Endothelial cell of umbilical vein (primary cell): Measurements from ENCODE around the gene LHX4. TPM values are rescaled to one million over a fixed set of nuclear protein-coding genes. Genes with fewer than 3 reads are reported as not detected.

ENCODE experiments used
- BruUV-seq: library from RNA; stranded (reverse); fragments of 400-500 nt; replicated peaks from 2 replicates; lab custom pipeline; 2021; lab: Mats Ljungman, UMichigan
- CTCF ChIA-PET: fragments of 300-600, 350-600 bp; sonication (Branson Sonifier 250); formaldehyde crosslinking; loops from one replicate; lab custom pipeline; 2021; ENCODE audit warnings: antibody characterized with exemption, inconsistent platforms; lab: Charles Lee
- POLR2A ChIA-PET: fragments of 300-600, 350-600 bp; sonication (Branson Sonifier 250); formaldehyde crosslinking; loops from one replicate; lab custom pipeline; 2021; ENCODE audit warnings: antibody characterized with exemption, inconsistent platforms; lab: Charles Lee
- DNase-seq: peaks from one replicate; pipeline ENCODE4 v3.0.0-alpha.2; 2011; ENCODE audit warnings: low read depth, low spot score
- FAIRE-seq: peaks from 2 replicates; lab custom pipeline; 2011; peaks lifted over from hg19 to GRCh38; lab: Jason Lieb, UNC
- H2AFZ ChIP-seq: 2 replicates; pipeline ENCODE4 v1.6.0; 2012; ENCODE audit warnings: low read depth, low read length, control low read depth, inconsistent platforms
- H3K27ac ChIP-seq: 2 replicates; pipeline ENCODE4 v1.5.1; 2011; ENCODE audit warnings: low read depth, mild to moderate bottlenecking, control low read depth, low read length, moderate library complexity; ENCODE audit not compliant: insufficient read depth
- H3K27me3 ChIP-seq, 2 experiments: 2 replicates each; pipeline versions ENCODE4 v1.6.0 to v1.6.1; 2011; ENCODE audit warnings: low read length in 2 of 2, mixed read lengths in 1 of 2; ENCODE audit not compliant: control insufficient read depth in 2 of 2, insufficient read depth in 2 of 2
- H3K36me3 ChIP-seq, 2 experiments: 2 replicates in 1 of 2; 3 replicates in 1 of 2; pipeline ENCODE4 v1.5.1; 2011; ENCODE audit warnings: low read length in 2 of 2, mild to moderate bottlenecking in 1 of 2, moderate library complexity in 1 of 2; ENCODE audit not compliant: control insufficient read depth in 2 of 2, insufficient read depth in 2 of 2; ENCODE audit errors: extremely low read depth in 1 of 2
- H3K4me1 ChIP-seq: 3 replicates; pipeline ENCODE4 v1.5.1; 2011; ENCODE audit warnings: mild to moderate bottlenecking, low read length; ENCODE audit not compliant: control insufficient read depth, insufficient read depth; ENCODE audit errors: extremely low read depth
- H3K4me2 ChIP-seq: 2 replicates; pipeline ENCODE4 v1.6.1; 2011; ENCODE audit warnings: low read length, control low read depth, mixed read lengths; ENCODE audit not compliant: insufficient read depth
- H3K4me3 ChIP-seq, 3 experiments: fragments of 200-600 bp in 1 of 3; sonication (generic), shearing (Covaris generic) in 1 of 3; replicated peaks in 1 of 3; 2 replicates each; pipeline ENCODE4 v1.5.1; 2011 to 2016; ENCODE audit warnings: control low read depth in 3 of 3, low read length in 3 of 3, mild to moderate bottlenecking in 2 of 3, inconsistent platforms in 1 of 3, low read depth in 1 of 3, moderate library complexity in 1 of 3; ENCODE audit not compliant: insufficient read depth in 1 of 3
- H3K79me2 ChIP-seq: 2 replicates; pipeline ENCODE4 v1.6.0; 2012; ENCODE audit warnings: low read length, inconsistent platforms; ENCODE audit not compliant: control insufficient read depth, insufficient read depth
- H3K9ac ChIP-seq: replicated peaks from 2 replicates; pipeline ENCODE3; 2011; ENCODE audit warnings: low read length, control low read depth; ENCODE audit not compliant: insufficient read depth; ENCODE audit errors: extremely low read depth
- H3K9me1 ChIP-seq: replicated peaks from 3 replicates; pipeline ENCODE4 v1.6.0; 2011; ENCODE audit warnings: mild to moderate bottlenecking, low read length; ENCODE audit not compliant: control insufficient read depth, insufficient read depth; ENCODE audit errors: extremely low read depth
- H3K9me3 ChIP-seq: replicated peaks from 2 replicates; pipeline ENCODE4 v1.5.1; 2012; ENCODE audit warnings: low read length, inconsistent platforms; ENCODE audit not compliant: control insufficient read depth, insufficient read depth
- H4K20me1 ChIP-seq: replicated peaks from 2 replicates; pipeline ENCODE3; 2011; ENCODE audit warnings: mild to moderate bottlenecking, low read length; ENCODE audit not compliant: control insufficient read depth, insufficient read depth; ENCODE audit errors: extremely low read depth
- CTCF ChIP-seq, 2 donors: IDR thresholded peaks; 1 replicate in 1 of 2; 2 replicates in 1 of 2; pipeline ENCODE4 v1.5.1; 2011; ENCODE audit warnings: low read length in 2 of 2, mild to moderate bottlenecking in 2 of 2, moderate library complexity in 2 of 2, control low read depth in 1 of 2, inconsistent platforms in 1 of 2, low read depth in 1 of 2; ENCODE audit not compliant: insufficient read depth in 1 of 2; ENCODE audit errors: extremely low read depth in 1 of 2
- EZH2 ChIP-seq: IDR thresholded peaks from 2 replicates; pipeline ENCODE4 v1.6.1; 2012; ENCODE audit warnings: borderline replicate concordance, low read depth, mild to moderate bottlenecking, moderate library complexity, low read length, inconsistent platforms; ENCODE audit not compliant: severe bottlenecking
- FOS ChIP-seq: IDR thresholded peaks from 2 replicates; pipeline ENCODE4 v1.6.1; 2011; ENCODE audit warnings: mild to moderate bottlenecking, low read length, moderate library complexity, borderline replicate concordance; ENCODE audit not compliant: insufficient read depth
- GATA2 ChIP-seq: IDR thresholded peaks from 2 replicates; pipeline ENCODE4 v1.7.0; 2011; ENCODE audit warnings: low read depth, mild to moderate bottlenecking, moderate library complexity, mixed read lengths, low read length; ENCODE audit not compliant: insufficient read length, insufficient read depth
- JUN ChIP-seq: IDR thresholded peaks from 2 replicates; pipeline ENCODE4 v1.6.1; 2011; ENCODE audit warnings: borderline replicate concordance, low read depth; ENCODE audit not compliant: insufficient read length, insufficient read depth
- MAX ChIP-seq: IDR thresholded peaks from 2 replicates; pipeline ENCODE4 v1.6.1; 2011; ENCODE audit not compliant: insufficient read depth, insufficient read length
- MYC ChIP-seq: IDR thresholded peaks from one replicate; pipeline ENCODE4 v1.6.1; 2011; ENCODE audit warnings: mild to moderate bottlenecking, low read depth, low read length
- POLR2A ChIP-seq: IDR thresholded peaks from 2 replicates; pipeline ENCODE4 v1.6.1; 2012; ENCODE audit warnings: low read depth, mild to moderate bottlenecking, control low read depth, low read length
- POLR2AphosphoS5 ChIP-seq: IDR thresholded peaks from 2 replicates; pipeline ENCODE4 v1.6.1; 2012; ENCODE audit warnings: low read depth, mild to moderate bottlenecking, control low read depth, low read length, moderate library complexity; ENCODE audit not compliant: insufficient read depth
- dilution Hi-C: fragments of 300-500 bp; cut with MboI; formaldehyde crosslinking; loops from one replicate; pipeline ENCODE4 v1.15.0; 2019; ENCODE audit warnings: low sequenced_read_pairs; ENCODE audit not compliant: extremely low pct_ligation_motif_present
- intact Hi-C: fragments of 100-400 bp; cut with micrococcal nuclease; formaldehyde crosslinking; loops from one replicate; pipeline ENCODE4 v1.10.0; 2022
- polyA plus RNA-seq, 4 experiments: library from polyadenylated mRNA; depleted of rRNA in 3 of 4; stranded (reverse) in 3 of 4; unstranded in 1 of 4; fragments of >200 nt; gene quantifications; 2 replicates each; pipeline versions ENCODE4 v1.2.1 to v1.2.3, GENCODE V29; 2011 to 2012; ENCODE audit warnings: missing spikeins in 1 of 4
- total RNA-seq: library from RNA; stranded (reverse); gene quantifications from 2 replicates; pipeline ENCODE4 v1.2.3, GENCODE V29; 2021

The LHX4 gene
- total and polyA plus RNA-seq, 2 donors (not counting 3 experiments of a cell fraction or from before 2014, with no cell fraction given), result not detected

- no TSS peak for BruUV-seq
- intact Hi-C loops (no loop called here), dilution Hi-C loops (no loop called here)
- ChIA-PET POLR2A (no interaction called here), CTCF (interaction anchor here (3.7 kb wide), 1 partner anchor 17 kb away, joined by 11 read pairs; no protein-coding TSS in a partner anchor)
- TF ChIP-seq MAX (no peak), GATA2 (no peak), FOS (no peak), CTCF (IDR thresholded peaks at IDR 0.05; ENCODE audit: extremely low read depth in 1 of 2, insufficient read depth in 1 of 2, low read depth in 1 of 2, low read length in 2 of 2) (no peak), EZH2 (no peak), POLR2AphosphoS5 (no peak), POLR2A (no peak), JUN (no peak), MYC (no peak)
- no peaks in the 10 kb centered on the region for H4K20me1 ChIP-seq
- H3K9ac ChIP-seq, result no peak overlapping the region
- no peaks in the 10 kb centered on the region for H3K4me1 ChIP-seq
- H3K4me3 ChIP-seq, result no peak overlapping the region
- no peak overlapping the region for H2AFZ ChIP-seq
- no peak overlapping the region for H3K4me2 ChIP-seq
- peaks cover 23 to 26% of the 10 kb centered on the region in 2 experiments for H3K27me3 ChIP-seq
- H3K27ac ChIP-seq, result no peak overlapping the region
- no peaks in the 10 kb centered on the region for H3K36me3 ChIP-seq
- no peaks in the 10 kb centered on the region for H3K9me3 ChIP-seq
- H3K79me2 ChIP-seq, result no peaks in the 10 kb centered on the region
- FAIRE-seq, result no peak
- DNase-seq, result no peak
- no peaks in the 10 kb centered on the region for H3K9me1 ChIP-seq
Observed at GRCh38 chr1:180244840-180245239, 14.8 kb downstream of the LHX4 start.
